K562 (cell line): ENCODE results near the gene RERE. TPM values are rescaled to one million over a fixed set of nuclear protein-coding genes. Genes with fewer than 3 reads are reported as not detected.

ENCODE experiments used
- EP300 ChIP-seq: IDR thresholded peaks from 2 replicates; pipeline ENCODE4 v1.6.1; 2012; ENCODE audit warnings: low read length, improper control_type of control experiment
- HSF4 ChIP-seq: fragments of 250-450 bp; sonication (Bioruptor Pico); IDR thresholded peaks from 2 replicates; pipeline ENCODE4 v2.1.2; 2022; ENCODE audit warnings: mild to moderate bottlenecking, moderate library complexity, borderline replicate concordance
- MBD2 ChIP-seq: sonication (generic); IDR thresholded peaks from 2 replicates; pipeline ENCODE4 v1.6.1; 2016; ENCODE audit warnings: low read depth, borderline replicate concordance
- MXI1 ChIP-seq: IDR thresholded peaks from 2 replicates; pipeline ENCODE4 v1.6.1; 2011; ENCODE audit warnings: low read depth, mild to moderate bottlenecking, improper control_type of control experiment, low read length
- OTX1 ChIP-seq: fragments of 450-650 bp; formaldehyde crosslinking; IDR thresholded peaks from 2 replicates; pipeline ENCODE4 v1.4.0; 2022; ENCODE audit warnings: mild to moderate bottlenecking
- RFX5 ChIP-seq: IDR thresholded peaks from 2 replicates; pipeline ENCODE4 v1.6.1; 2011; ENCODE audit warnings: low read depth, mild to moderate bottlenecking, improper control_type of control experiment, low read length
- STAT6 ChIP-seq: sonication (generic); formaldehyde crosslinking; IDR thresholded peaks from 2 replicates; pipeline ENCODE4 v1.8.1; 2023; ENCODE audit warnings: mild to moderate bottlenecking, missing genetic modification reagents
- ZBTB9 ChIP-seq: fragments of 450-650 bp; formaldehyde crosslinking; IDR thresholded peaks from 2 replicates; pipeline ENCODE4 v1.4.0; 2020; ENCODE audit warnings: mild to moderate bottlenecking, moderate library complexity
- polyA plus RNA-seq, 8 experiments: library from polyadenylated mRNA; depleted of rRNA in 4 of 8; stranded (reverse) in 5 of 8; unstranded in 3 of 8; fragments of >200 nt; fragmentation: Nextera tagmentation in 2 of 8; fragmentation: Illumina TruSeq in 1 of 8; extraction: Ambion mirVana in 2 of 8; extraction: Trizol in 1 of 8; gene quantifications; 2 replicates each; pipeline versions ENCODE4 v1.2.1 to v1.2.3, GENCODE V29; 2011 to 2014; ENCODE audit warnings: inconsistent platforms in 1 of 8, missing spikeins in 1 of 8
- total RNA-seq, 7 experiments: library from RNA; depleted of rRNA in 6 of 7; stranded (reverse); fragments of >200 nt in 6 of 7; fragmentation: Illumina TruSeq in 2 of 7; extraction: Trizol in 2 of 7; gene quantifications; 2 replicates each; pipeline versions ENCODE4 v1.2.1 to v1.2.3, GENCODE V29; 2011 to 2021; ENCODE audit warnings: low replicate concordance in 1 of 7

Gene RERE
- total and polyA plus RNA-seq, 9 of the 15 experiments (the other 6 are each of a cell fraction or from before 2014, with no cell fraction given): 3.0 to 51.5 (median 13.4) TPM

- TF ChIP-seq MXI1 (no peak), EP300 (no peak), ZBTB9 (no peak), RFX5 (no peak), HSF4 (CRISPR knock-in tag) (no peak), STAT6 (CRISPR knock-in tag) (no peak), OTX1 (CRISPR knock-in tag) (no peak), MBD2 (no peak)
- TF ChIP-seq, all 486 proteins: peak for 0
Observed at GRCh38 chr1:8384088-8384487, 433.4 kb downstream of the RERE start (continued).
